Esophagus muscularis mucosa (tissue), 4 donors: Measurements from ENCODE around the gene ACAT2. TPM values are rescaled to one million over a fixed set of nuclear protein-coding genes. Genes with fewer than 3 reads are reported as not detected.

Source experiments
- small RNA-seq, 3 donors: library from RNA; depleted of rRNA; stranded (forward); fragments of <200 nt; gene quantifications; one replicate each; pipeline ENCODE3, GENCODE V24; 2016
- total RNA-seq, 4 donors: library from RNA; depleted of rRNA; stranded (reverse); fragments of >200 nt; gene quantifications; one replicate each; pipeline versions ENCODE4 v1.1.0 to v1.2.1, GENCODE V29; 2016

Gene ACAT2
- total RNA-seq, 4 donors from 2014 or later, result 4.7 to 9.1 (median 6.9) TPM

Small RNA genes lying within 50 kb of the gene (small RNA-seq; reads per million reads assigned to genes)
- gene RNU4ATAC18P, result 0 reads per million in 3 donors
- gene SNORA20, result 46.8 to 85.5 (median 72.8) reads per million in 3 donors
- 0 reads per million in 3 donors for gene SNORA29

Other genes with a start within 250 kb of the ACAT2 start
- gene SOD2, start 68.8 kb upstream of the ACAT2 start, total RNA-seq, result 100 to 1,000 TPM; 147 to 927 (median 395) TPM
- gene WTAP, start 34.5 kb upstream of the ACAT2 start, total RNA-seq, result 10 to 100 TPM; 62.7 to 96.9 (median 75.3) TPM
- gene TCP1, start 27.6 kb downstream of the ACAT2 start, total RNA-seq, result 100 to 1,000 TPM; 103 to 140 (median 121) TPM
- 10 to 100 TPM; 63.3 to 92.9 (median 69.2) TPM for gene MRPL18, start 28.4 kb downstream of the ACAT2 start, total RNA-seq
- under 1 TPM in 1 of 4 donors, not detected in 3; 0.23 TPM for gene PNLDC1, start 38.2 kb downstream of the ACAT2 start, total RNA-seq
- gene MAS1, start 128.9 kb downstream of the ACAT2 start, total RNA-seq, result not detected
- gene IGF2R, start 207.0 kb downstream of the ACAT2 start, total RNA-seq, result 10 to 100 TPM; 43.6 to 75.3 (median 58.4) TPM